Adipocyte (in vitro differentiated cells): ENCODE data around the gene SBK1.

ENCODE experiments used
- DNase-seq: peaks from one replicate; pipeline ENCODE4 v3.0.0-alpha.2; 2015; ENCODE audit warnings: low read depth
- H3K27me3 ChIP-seq: replicated peaks from 2 replicates; pipeline ENCODE4 v1.7.0; 2013; ENCODE audit warnings: mild to moderate bottlenecking, low read length, moderate library complexity; ENCODE audit not compliant: control insufficient read depth, insufficient read depth
- H3K36me3 ChIP-seq: 2 replicates; pipeline ENCODE4 v1.7.0; 2013; ENCODE audit warnings: low read length, mild to moderate bottlenecking, moderate library complexity; ENCODE audit not compliant: control insufficient read depth, insufficient read depth, severe bottlenecking
- H3K4me1 ChIP-seq: 2 replicates; pipeline ENCODE4 v1.7.0; 2013; ENCODE audit warnings: mild to moderate bottlenecking, low read length, moderate library complexity; ENCODE audit not compliant: control insufficient read depth, insufficient read depth
- H3K4me3 ChIP-seq: 2 replicates; pipeline ENCODE4 v1.7.0; 2013; ENCODE audit warnings: mild to moderate bottlenecking, low read length, moderate library complexity
- H3K9ac ChIP-seq: 2 replicates; pipeline ENCODE4 v1.7.0; 2013; ENCODE audit warnings: mild to moderate bottlenecking, low read length, moderate library complexity
- H3K9me3 ChIP-seq: 2 replicates; pipeline ENCODE4 v1.7.0; 2013; ENCODE audit warnings: mild to moderate bottlenecking, low read length, moderate library complexity; ENCODE audit not compliant: control insufficient read depth

The SBK1 gene

GRCh38 chr16:28310796-28311195 lies 18.5 kb downstream of the SBK1 start:
- H3K9me3 ChIP-seq, result no peaks in the 10 kb centered on the region
- no peak overlapping the region for H3K9ac ChIP-seq
- H3K36me3 ChIP-seq, result no peaks in the 10 kb centered on the region
- H3K27me3 ChIP-seq, result peaks cover 40% of the 10 kb centered on the region
- DNase-seq, result no peak
- H3K4me3 ChIP-seq, result no peak overlapping the region
- no peaks in the 10 kb centered on the region for H3K4me1 ChIP-seq

- no peaks in the 10 kb centered on the region for H3K9me3 ChIP-seq
- no peak overlapping the region for H3K4me3 ChIP-seq
- no peaks in the 10 kb centered on the region for H3K4me1 ChIP-seq
- no peak for DNase-seq
- H3K9ac ChIP-seq, result no peak overlapping the region
- no peaks in the 10 kb centered on the region for H3K36me3 ChIP-seq
- peaks cover 41% of the 10 kb centered on the region for H3K27me3 ChIP-seq
Measured at GRCh38 chr16:28311413-28311812, 19.1 kb downstream of the SBK1 start.

GRCh38 chr16:28311913-28312312 lies 19.6 kb downstream of the SBK1 start:
- no peaks in the 10 kb centered on the region for H3K36me3 ChIP-seq

GRCh38 chr16:28312327-28312726 lies 20.0 kb downstream of the SBK1 start:
- DNase-seq, result no peak

More at GRCh38 chr16:28311913-28312312, 19.6 kb downstream of the SBK1 start:
- peaks cover 2% of the 10 kb centered on the region for H3K4me1 ChIP-seq
- no peak overlapping the region for H3K4me3 ChIP-seq
- DNase-seq, result no peak
- H3K9me3 ChIP-seq, result no peaks in the 10 kb centered on the region
- no peak overlapping the region for H3K9ac ChIP-seq
- H3K27me3 ChIP-seq, result peaks cover 37% of the 10 kb centered on the region

GRCh38 chr16:28313587-28313986 lies 21.3 kb downstream of the SBK1 start:
- Histone ChIP-seq H3K4me3 (no peak overlapping the region), H3K27me3 (peaks cover 48% of the 10 kb centered on the region), H3K4me1 (peaks cover 3% of the 10 kb centered on the region), H3K36me3 (no peaks in the 10 kb centered on the region), H3K9me3 (no peaks in the 10 kb centered on the region), H3K9ac (no peak overlapping the region)
- no peak for DNase-seq

More at GRCh38 chr16:28312327-28312726, 20.0 kb downstream of the SBK1 start:
- no peak overlapping the region for H3K9ac ChIP-seq
- H3K4me1 ChIP-seq, result peaks cover 3% of the 10 kb centered on the region
- no peaks in the 10 kb centered on the region for H3K9me3 ChIP-seq
- H3K4me3 ChIP-seq, result no peak overlapping the region
- H3K36me3 ChIP-seq, result no peaks in the 10 kb centered on the region
- H3K27me3 ChIP-seq, result peaks cover 37% of the 10 kb centered on the region

- Histone ChIP-seq H3K9ac (no peak overlapping the region), H3K9me3 (no peaks in the 10 kb centered on the region), H3K36me3 (no peaks in the 10 kb centered on the region), H3K4me1 (peaks cover 3% of the 10 kb centered on the region), H3K4me3 (no peak overlapping the region), H3K27me3 (peaks cover 45% of the 10 kb centered on the region)
- no peak for DNase-seq
Measured at GRCh38 chr16:28316054-28316453, 23.7 kb downstream of the SBK1 start.

GRCh38 chr16:28317040-28317880 lies 24.9 kb downstream of the SBK1 start:
- H3K9me3 ChIP-seq, result no peaks in the 10 kb centered on the region
- no peak overlapping the region for H3K9ac ChIP-seq
- no peak overlapping the region for H3K4me3 ChIP-seq
- DNase-seq, result peak; percentile 78
- H3K4me1 ChIP-seq, result peaks cover 3% of the 10 kb centered on the region
- no peaks in the 10 kb centered on the region for H3K36me3 ChIP-seq
- H3K27me3 ChIP-seq, result peaks cover 33% of the 10 kb centered on the region

- H3K36me3 ChIP-seq, result no peaks in the 10 kb centered on the region
- H3K9ac ChIP-seq, result no peak overlapping the region
- no peak overlapping the region for H3K4me3 ChIP-seq
- H3K4me1 ChIP-seq, result peaks cover 3% of the 10 kb centered on the region
- H3K27me3 ChIP-seq, result peaks cover 33% of the 10 kb centered on the region
- no peak for DNase-seq
- no peaks in the 10 kb centered on the region for H3K9me3 ChIP-seq
Measured at GRCh38 chr16:28318042-28318744, 25.9 kb downstream of the SBK1 start.

- no peak for DNase-seq
- Histone ChIP-seq H3K36me3 (no peaks in the 10 kb centered on the region), H3K9me3 (no peaks in the 10 kb centered on the region), H3K4me3 (no peak overlapping the region), H3K27me3 (peaks cover 31% of the 10 kb centered on the region), H3K4me1 (peaks cover 3% of the 10 kb centered on the region), H3K9ac (no peak overlapping the region)
Measured at GRCh38 chr16:28319476-28320022, 27.2 kb downstream of the SBK1 start.

- no peaks in the 10 kb centered on the region for H3K36me3 ChIP-seq
- DNase-seq, result no peak
- H3K9ac ChIP-seq, result no peak overlapping the region
- H3K4me3 ChIP-seq, result no peak overlapping the region
- no peaks in the 10 kb centered on the region for H3K9me3 ChIP-seq
- H3K27me3 ChIP-seq, result peaks cover 29% of the 10 kb centered on the region
- H3K4me1 ChIP-seq, result peaks cover 3% of the 10 kb centered on the region
Measured at GRCh38 chr16:28320023-28320561, 27.8 kb downstream of the SBK1 start.

GRCh38 chr16:28320741-28321140 lies 28.4 kb downstream of the SBK1 start:
- no peak for DNase-seq
- Histone ChIP-seq H3K27me3 (peaks cover 26% of the 10 kb centered on the region), H3K9ac (no peak overlapping the region), H3K9me3 (no peaks in the 10 kb centered on the region), H3K4me1 (peaks cover 3% of the 10 kb centered on the region), H3K4me3 (no peak overlapping the region), H3K36me3 (no peaks in the 10 kb centered on the region)
